CD14-positive monocyte (primary cell): ENCODE measurements around the gene TDRD9. TPM values are rescaled to one million over a fixed set of nuclear protein-coding genes. Genes with fewer than 3 reads are reported as not detected.

Experiments used
- DNase-seq, 3 donors: peaks; one replicate each; pipeline ENCODE4 v3.0.0-alpha.2; 2011 to 2022
- H2AFZ ChIP-seq: 2 replicates; pipeline ENCODE4 v1.6.0; 2012; ENCODE audit warnings: mild to moderate bottlenecking, low read depth, low read length, inconsistent platforms; ENCODE audit not compliant: insufficient read depth, poor library complexity, severe bottlenecking
- H3K27ac ChIP-seq, 2 donors: 1 replicate in 1 of 2; 2 replicates in 1 of 2; pipeline ENCODE4 v1.5.1; 2012 to 2013; ENCODE audit warnings: low read length in 2 of 2, control low read depth in 1 of 2, inconsistent platforms in 1 of 2, low read depth in 1 of 2, mild to moderate bottlenecking in 1 of 2
- H3K27me3 ChIP-seq, 2 donors: one replicate each; pipeline versions ENCODE4 v1.6.0 to v1.6.1; 2011 to 2013; ENCODE audit warnings: low read length in 2 of 2; ENCODE audit not compliant: control insufficient read depth in 2 of 2, insufficient read depth in 2 of 2
- H3K36me3 ChIP-seq, 2 donors: replicated peaks in 1 of 2; 1 replicate in 1 of 2; 2 replicates in 1 of 2; pipeline versions ENCODE4 v1.5.1 to v1.6.1; 2012 to 2013; ENCODE audit warnings: low read length in 2 of 2, control low read depth in 1 of 2, inconsistent platforms in 1 of 2, mild to moderate bottlenecking in 1 of 2; ENCODE audit not compliant: insufficient read depth in 2 of 2, control insufficient read depth in 1 of 2
- H3K4me1 ChIP-seq, 2 donors: 1 replicate in 1 of 2; 2 replicates in 1 of 2; pipeline versions ENCODE4 v1.5.1 to v1.6.1; 2012 to 2013; ENCODE audit warnings: low read length in 2 of 2, control low read depth in 1 of 2, inconsistent platforms in 1 of 2, mild to moderate bottlenecking in 1 of 2, moderate library complexity in 1 of 2; ENCODE audit not compliant: insufficient read depth in 2 of 2, control insufficient read depth in 1 of 2
- H3K4me2 ChIP-seq: replicated peaks from 2 replicates; pipeline ENCODE3; 2012; ENCODE audit warnings: low read length, moderate library complexity, mild to moderate bottlenecking; ENCODE audit not compliant: poor library complexity, severe bottlenecking; ENCODE audit errors: extremely low read depth
- H3K4me3 ChIP-seq, 3 experiments: fragments of 200-600 bp in 1 of 3; sonication (generic) in 1 of 3; replicated peaks in 1 of 3; 1 replicate in 2 of 3; 2 replicates in 1 of 3; pipeline ENCODE4 v1.5.1; 2011 to 2013; ENCODE audit warnings: low read length in 3 of 3, mild to moderate bottlenecking in 3 of 3, control low read depth in 2 of 3, low read depth in 2 of 3, inconsistent platforms in 1 of 3, moderate library complexity in 1 of 3
- H3K79me2 ChIP-seq: 2 replicates; pipeline ENCODE4 v1.6.0; 2012; ENCODE audit warnings: mild to moderate bottlenecking, control low read depth, inconsistent platforms, low read length, moderate library complexity; ENCODE audit not compliant: insufficient read depth
- H3K9ac ChIP-seq: 2 replicates; pipeline ENCODE4 v1.6.0; 2017; ENCODE audit warnings: low read length, mild to moderate bottlenecking; ENCODE audit not compliant: insufficient read depth, poor library complexity, severe bottlenecking
- H3K9me3 ChIP-seq, 2 donors: replicated peaks in 1 of 2; 1 replicate in 1 of 2; 2 replicates in 1 of 2; pipeline versions ENCODE4 v1.5.1 to v1.6.1; 2012 to 2013; ENCODE audit warnings: low read length in 2 of 2, control low read depth in 1 of 2; ENCODE audit not compliant: control insufficient read depth in 1 of 2, insufficient read depth in 1 of 2
- H4K20me1 ChIP-seq: 2 replicates; pipeline ENCODE4 v1.6.0; 2012; ENCODE audit warnings: mild to moderate bottlenecking, low read length, control low read depth, moderate library complexity; ENCODE audit not compliant: insufficient read depth
- H3K27ac Mint-ChIP-seq, 7 donors: one replicate each; pipeline ENCODE4 v1.8.0; 2020; ENCODE audit warnings: mild to moderate bottlenecking in 7 of 7, mixed read lengths in 7 of 7, moderate library complexity in 6 of 7, inconsistent platforms in 2 of 7
- H3K27me3 Mint-ChIP-seq, 3 donors: one replicate each; pipeline ENCODE4 v1.8.0; 2021 to 2022; ENCODE audit warnings: low read depth in 3 of 3, mild to moderate bottlenecking in 3 of 3, mixed read lengths in 3 of 3, moderate library complexity in 3 of 3, inconsistent platforms in 1 of 3
- H3K36me3 Mint-ChIP-seq, 2 donors: one replicate each; pipeline ENCODE4 v1.8.0; 2020; ENCODE audit warnings: mixed read lengths in 2 of 2, inconsistent platforms in 1 of 2, mild to moderate bottlenecking in 1 of 2
- H3K4me1 Mint-ChIP-seq: one replicate; pipeline ENCODE4 v1.8.0; 2020; ENCODE audit warnings: mild to moderate bottlenecking, mixed read lengths
- H3K4me3 Mint-ChIP-seq, 2 donors: one replicate each; pipeline ENCODE4 v1.8.0; 2020; ENCODE audit warnings: mild to moderate bottlenecking in 2 of 2, mixed read lengths in 2 of 2, moderate library complexity in 1 of 2
- H3K9me3 Mint-ChIP-seq, 7 donors: one replicate each; pipeline ENCODE4 v1.8.0; 2020 to 2022; ENCODE audit warnings: mixed read lengths in 7 of 7, mild to moderate bottlenecking in 6 of 7, moderate library complexity in 6 of 7, inconsistent platforms in 2 of 7
- WGBS: methylation state at CpG from one replicate; pipeline ENCODE4 v1.1.5; 2013; ENCODE audit warnings: missing lambda C conversion rate; ENCODE audit not compliant: insufficient coverage; 5-methylcytosine and 5-hydroxymethylcytosine counted together
- intact Hi-C, 2 donors: fragments of 100-400 bp; cut with micrococcal nuclease; formaldehyde crosslinking; loops; one replicate each; pipeline versions ENCODE4 v1.15.0 to v1.15.1; 2023
- polyA plus RNA-seq, 3 donors: library from polyadenylated mRNA; depleted of rRNA in 1 of 3; unstranded in 2 of 3; stranded (reverse) in 1 of 3; fragments of 300-500 nt in 2 of 3; fragments of >200 nt in 1 of 3; fragmentation: Illumina TruSeq in 2 of 3; gene quantifications; 1 replicate in 2 of 3; 2 replicates in 1 of 3; pipeline ENCODE4 v1.2.3, GENCODE V29; 2012 to 2021
- TF ChIP-seq, protein P1 (sequence below): fragments of 200-600 bp; IDR thresholded peaks from one replicate; pipeline ENCODE4 v1.8.0; 2022; ENCODE audit warnings: antibody characterized with exemption, mild to moderate bottlenecking

The TDRD9 gene
- polyA plus RNA-seq, 3 donors = 7.6 to 12.1 (median 11.8) TPM

DNA sequence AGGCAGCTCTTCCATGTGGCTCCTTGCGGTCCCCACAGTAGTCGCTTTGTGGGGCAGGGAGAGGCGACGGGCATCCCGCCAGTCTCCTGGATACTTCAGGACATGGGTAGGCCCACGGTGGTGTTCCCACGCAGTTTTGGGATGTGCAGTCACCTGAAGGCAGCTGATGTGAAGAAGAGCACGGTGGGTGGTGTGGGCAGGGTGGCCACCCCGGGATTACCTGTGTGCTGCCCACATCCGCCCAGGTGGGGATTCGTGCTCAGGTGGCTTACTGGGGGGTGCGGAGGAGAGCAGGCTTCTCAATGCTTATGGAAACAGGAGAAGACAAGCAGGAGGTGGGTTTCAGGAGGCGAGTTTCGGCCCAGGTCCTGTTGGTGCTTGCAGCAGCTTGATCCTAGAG, 28.4 kb upstream of the TDRD9 start:
- Mint-ChIP-seq H3K27me3 (peaks cover 2 to 6% (median 4%) of the 10 kb centered on the region in 3 donors), H3K27ac (peak overlapping the region in 1 of 7 donors; percentile 64), H3K4me3 (no peak overlapping the region), H3K36me3 (no peaks in the 10 kb centered on the region), H3K4me1 (peaks cover 5% of the 10 kb centered on the region), H3K9me3 (peaks cover 2 to 8% (median 4%) of the 10 kb centered on the region in 7 donors)
- WGBS = 94% methylated on average over 14 of the region's 14 CpGs
- no peak for DNase-seq
- no peak overlapping the region for H3K9ac ChIP-seq
- H3K36me3 ChIP-seq = no peaks in the 10 kb centered on the region
- H2AFZ ChIP-seq = no peak overlapping the region
- peaks cover 5 to 11% of the 10 kb centered on the region in 2 donors for H3K9me3 ChIP-seq
- H3K79me2 ChIP-seq = no peaks in the 10 kb centered on the region
- TF ChIP-seq, protein P1, sequence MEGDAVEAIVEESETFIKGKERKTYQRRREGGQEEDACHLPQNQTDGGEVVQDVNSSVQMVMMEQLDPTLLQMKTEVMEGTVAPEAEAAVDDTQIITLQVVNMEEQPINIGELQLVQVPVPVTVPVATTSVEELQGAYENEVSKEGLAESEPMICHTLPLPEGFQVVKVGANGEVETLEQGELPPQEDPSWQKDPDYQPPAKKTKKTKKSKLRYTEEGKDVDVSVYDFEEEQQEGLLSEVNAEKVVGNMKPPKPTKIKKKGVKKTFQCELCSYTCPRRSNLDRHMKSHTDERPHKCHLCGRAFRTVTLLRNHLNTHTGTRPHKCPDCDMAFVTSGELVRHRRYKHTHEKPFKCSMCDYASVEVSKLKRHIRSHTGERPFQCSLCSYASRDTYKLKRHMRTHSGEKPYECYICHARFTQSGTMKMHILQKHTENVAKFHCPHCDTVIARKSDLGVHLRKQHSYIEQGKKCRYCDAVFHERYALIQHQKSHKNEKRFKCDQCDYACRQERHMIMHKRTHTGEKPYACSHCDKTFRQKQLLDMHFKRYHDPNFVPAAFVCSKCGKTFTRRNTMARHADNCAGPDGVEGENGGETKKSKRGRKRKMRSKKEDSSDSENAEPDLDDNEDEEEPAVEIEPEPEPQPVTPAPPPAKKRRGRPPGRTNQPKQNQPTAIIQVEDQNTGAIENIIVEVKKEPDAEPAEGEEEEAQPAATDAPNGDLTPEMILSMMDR = no peak
- H3K27me3 ChIP-seq = no peaks in the 10 kb centered on the region
- no peak overlapping the region for H3K27ac ChIP-seq
- no peak overlapping the region for H3K4me3 ChIP-seq
- H3K4me1 ChIP-seq = no peaks in the 10 kb centered on the region
- no peak overlapping the region for H3K4me2 ChIP-seq
- intact Hi-C loops = loop anchor here (5.0 kb wide), 2 partner anchors 77 to 82 kb away; no protein-coding TSS in a partner anchor
- H4K20me1 ChIP-seq = no peaks in the 10 kb centered on the region

DNA sequence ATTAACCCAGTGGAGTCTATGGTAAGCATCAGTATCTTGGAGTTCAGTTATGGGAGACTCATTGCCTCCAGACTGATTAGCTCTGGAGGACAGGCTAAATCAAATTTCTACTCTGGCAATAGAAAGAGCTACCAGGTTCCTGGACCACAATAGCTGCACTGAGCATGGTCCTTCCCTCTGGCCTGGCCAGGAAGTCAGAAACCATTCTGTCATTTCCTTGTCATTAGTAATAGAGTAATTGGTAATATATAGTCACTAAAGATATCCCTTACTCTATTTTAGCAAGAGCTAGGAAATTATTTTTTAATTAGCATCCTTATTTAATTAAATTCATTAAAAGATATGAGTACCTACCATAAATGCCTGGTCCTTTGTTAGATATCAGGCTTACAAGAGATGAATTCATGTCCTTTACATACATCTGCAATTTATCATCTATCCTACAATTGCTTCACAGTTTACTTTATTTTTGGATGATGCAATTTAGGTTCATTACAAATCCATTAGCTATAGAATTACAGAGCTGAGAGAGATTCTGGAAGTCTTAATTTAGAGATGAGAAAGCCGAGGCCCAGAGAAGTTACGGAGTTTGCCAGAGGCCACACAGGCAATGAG, 23.7 kb upstream of the TDRD9 start:
- peaks cover 3 to 6% (median 5%) of the 10 kb centered on the region in 3 donors for H3K27me3 Mint-ChIP-seq
- TF ChIP-seq, protein P1 = no peak
- Histone ChIP-seq H3K4me2 (no peak overlapping the region), H3K4me1 (peaks cover 0 to 6% of the 10 kb centered on the region in 2 donors), H3K9me3 (no peaks in the 10 kb centered on the region), H3K4me3 (no peak overlapping the region), H3K27ac (no peak overlapping the region), H3K27me3 (no peaks in the 10 kb centered on the region), H4K20me1 (no peaks in the 10 kb centered on the region), H2AFZ (no peak overlapping the region), H3K36me3 (peaks cover 2 to 4% of the 10 kb centered on the region in 2 donors), H3K79me2 (no peaks in the 10 kb centered on the region), H3K9ac (no peak overlapping the region)
- peaks cover 12% of the 10 kb centered on the region for H3K4me1 Mint-ChIP-seq
- peaks cover 4 to 8% of the 10 kb centered on the region in 2 donors for H3K36me3 Mint-ChIP-seq
- WGBS = no CpG with 5 or more reads among the region's 2 CpGs
- peaks cover 0 to 2% (median 0%) of the 10 kb centered on the region in 7 donors for H3K9me3 Mint-ChIP-seq
- H3K4me3 Mint-ChIP-seq = no peak overlapping the region
- no peak for DNase-seq
- no peak overlapping the region for H3K27ac Mint-ChIP-seq
- intact Hi-C loops = loop anchor here (5.0 kb wide), 2 partner anchors 73 to 78 kb away; no protein-coding TSS in a partner anchor
